Measurements from ENCODE around the gene HACE1.
"Not testable (repeated sequence)": the region's sequence is repeated elsewhere in the genome, so short reads cannot be mapped to it uniquely, and the experiment has no call there.

HACE1 gene

GRCh38 chr6:104813552-104813951, 46.2 kb downstream of the HACE1 start (continued):
- TF ChIP-seq GLIS1 (tag by site-specific recombination; IDR thresholded peaks at IDR 0.05) = no peak
- TF ChIP-seq ZBTB26 (tag by site-specific recombination; optimal IDR thresholded peaks at IDR 0.05) = no peak
- TF ChIP-seq ZNF266 (tag by site-specific recombination; IDR thresholded peaks at IDR 0.05; ENCODE audit: low read depth) = no peak

GRCh38 chr6:104809116-104809515, 50.6 kb downstream of the HACE1 start:
- Histone ChIP-seq H3K36me3 (ENCODE audit: control insufficient read depth in 2 of 2, insufficient read depth in 1 of 2, low read length in 2 of 2) (no peaks in the 10 kb centered on the region), H3K4me3 (ENCODE audit: low read depth, low read length) (no peak overlapping the region), H3K27ac (ENCODE audit: extremely low read depth, low read depth, low read length) (no peak overlapping the region), H3K9me3 (ENCODE audit: control insufficient read depth, insufficient read depth, low read depth, low read length) (no peaks in the 10 kb centered on the region), H3K4me1 (ENCODE audit: control insufficient read depth, insufficient read depth, low read length) (no peaks in the 10 kb centered on the region)
- ChIA-PET POLR2A (no interaction called here), CTCF (interaction anchor here (1.0 kb wide), 1 partner anchor 19 kb away, joined by 3 read pairs; no protein-coding TSS in a partner anchor)
- TF ChIP-seq ZNF48 (tag by site-specific recombination; IDR thresholded peaks at IDR 0.05) = no peak
- no peak for TF ChIP-seq ATF2 (tag by site-specific recombination; IDR thresholded peaks at IDR 0.05; ENCODE audit: low read depth)
- TF ChIP-seq ZIC2 (tag by site-specific recombination; IDR thresholded peaks at IDR 0.05) = no peak
- no peak for TF ChIP-seq ZSCAN18 (tag by site-specific recombination; IDR thresholded peaks at IDR 0.05)
- TF ChIP-seq YY2 (tag by site-specific recombination; IDR thresholded peaks at IDR 0.05) = no peak
- TF ChIP-seq ZNF704 (tag by site-specific recombination; IDR thresholded peaks at IDR 0.05) = no peak

- H3K27ac ChIP-seq (ENCODE audit: extremely low read depth, low read depth, low read length); H3K9me3 ChIP-seq (ENCODE audit: control insufficient read depth, insufficient read depth, low read depth, low read length); CTCF ChIA-PET; H3K4me1 ChIP-seq (ENCODE audit: control insufficient read depth, insufficient read depth, low read length); H3K36me3 ChIP-seq (ENCODE audit: control insufficient read depth in 2 of 2, insufficient read depth in 1 of 2, low read length in 2 of 2); H3K4me3 ChIP-seq (ENCODE audit: low read depth, low read length); POLR2A ChIA-PET: not testable (repeated sequence)
- peak; percentile 90 for TF ChIP-seq ZNF146 (tag by site-specific recombination; IDR thresholded peaks at IDR 0.05)
Measured at GRCh38 chr6:104805335-104805734, 54.4 kb downstream of the HACE1 start.

- peak; percentile 94 for TF ChIP-seq ZNF549 (tag by site-specific recombination; IDR thresholded peaks at IDR 0.05)
- no peak for TF ChIP-seq ZFP37 (tag by site-specific recombination; IDR thresholded peaks at IDR 0.05)
- CTCF ChIA-PET = interaction anchor here (0.8 to 2.2 kb wide), 3 partner anchors 10 to 308 kb away, joined by 4 to 8 read pairs (median 4); no protein-coding TSS in a partner anchor
- POLR2A ChIA-PET = no interaction called here
- Histone ChIP-seq H3K4me1 (ENCODE audit: control insufficient read depth, insufficient read depth, low read length) (no peaks in the 10 kb centered on the region), H3K36me3 (ENCODE audit: control insufficient read depth in 2 of 2, insufficient read depth in 1 of 2, low read length in 2 of 2) (peaks cover 0 to 3% of the 10 kb centered on the region in 2 experiments; a peak in 1 of 3 replicates), H3K4me3 (ENCODE audit: low read depth, low read length) (no peak overlapping the region), H3K27ac (ENCODE audit: extremely low read depth, low read depth, low read length) (no peak overlapping the region), H3K9me3 (ENCODE audit: control insufficient read depth, insufficient read depth, low read depth, low read length) (no peaks in the 10 kb centered on the region)
Measured at GRCh38 chr6:104799134-104799657, 60.5 kb downstream of the HACE1 start.
